Fibroblast of skin of right biceps (primary cell): ENCODE measurements around the gene DPP4.
"Not testable (repeated sequence)": the region's sequence is repeated elsewhere in the genome, so short reads cannot be mapped to it uniquely, and the experiment has no call there.

Experiments
- DNase-seq: peaks from one replicate; pipeline ENCODE4 v3.0.0-alpha.2; 2013

Gene DPP4

DNA sequence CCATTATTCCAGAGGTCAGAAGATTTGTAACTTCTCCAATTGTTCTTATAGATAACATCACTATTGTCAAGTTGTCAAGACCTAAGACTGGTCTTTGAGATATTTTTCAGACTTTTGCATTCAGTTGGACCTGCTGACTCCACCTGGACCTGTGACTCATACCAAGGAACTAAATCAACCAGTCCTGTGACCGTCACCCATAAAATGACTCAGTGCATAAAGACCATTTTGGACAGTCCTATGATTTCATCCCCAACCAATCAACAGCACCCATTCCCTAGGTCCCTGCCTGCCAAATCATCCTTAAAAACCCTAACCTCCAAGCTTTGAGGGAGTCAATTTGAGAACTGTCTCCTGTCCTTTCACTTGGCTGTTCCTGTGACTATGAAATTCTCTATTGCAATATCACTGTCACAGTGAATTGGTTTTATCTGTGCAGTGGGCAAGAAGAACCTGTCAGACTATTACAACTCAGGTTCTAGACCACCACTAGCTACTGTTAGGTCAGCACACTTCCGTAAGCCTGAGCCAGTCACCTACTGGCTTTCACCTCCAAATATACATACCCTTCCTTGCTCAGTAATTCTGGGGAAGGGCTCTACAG is 17.1 kb downstream of the DPP4 start:
- DNase-seq, result no peak

GRCh38 chr2:162053808-162054155 is 20.2 kb downstream of the DPP4 start:
- DNase-seq, result no peak

- no peak for DNase-seq
These were observed 20.8 kb downstream of the DPP4 start for GRCh38 chr2:162053066-162053807.

GRCh38 chr2:162050513-162050961 is 23.5 kb downstream of the DPP4 start:
- DNase-seq, result no peak

DNA sequence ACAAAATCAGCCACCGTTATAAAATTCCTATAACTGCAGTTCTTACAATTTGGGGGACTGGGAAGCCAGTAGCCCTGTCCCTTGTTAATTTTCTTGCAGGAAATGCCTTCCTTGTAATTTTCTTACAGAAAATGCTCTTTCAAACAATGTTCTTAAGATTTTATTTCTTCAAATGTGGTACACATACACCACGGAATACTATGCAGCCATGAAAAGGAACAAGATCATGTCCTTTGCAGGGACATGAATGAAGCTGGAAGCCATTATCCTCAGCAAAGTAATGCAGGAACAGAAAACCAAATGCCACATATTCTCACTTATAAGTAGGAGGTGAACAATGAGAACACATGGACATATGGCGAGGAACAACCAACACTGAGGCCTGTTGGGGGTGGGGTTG is 24.9 kb downstream of the DPP4 start:
- not testable (repeated sequence) for DNase-seq

- peak; percentile 43 for DNase-seq
These were observed 29.4 kb downstream of the DPP4 start for GRCh38 chr2:162044586-162044985.

GRCh38 chr2:162043132-162043531 is 30.9 kb downstream of the DPP4 start:
- DNase-seq, result no peak

- no peak for DNase-seq
These were observed 32.5 kb downstream of the DPP4 start for GRCh38 chr2:162041485-162041884.

GRCh38 chr2:162038725-162039124 is 35.3 kb downstream of the DPP4 start:
- DNase-seq, result no peak

GRCh38 chr2:162037886-162038285 is 36.1 kb downstream of the DPP4 start:
- DNase-seq, result no peak

DNA sequence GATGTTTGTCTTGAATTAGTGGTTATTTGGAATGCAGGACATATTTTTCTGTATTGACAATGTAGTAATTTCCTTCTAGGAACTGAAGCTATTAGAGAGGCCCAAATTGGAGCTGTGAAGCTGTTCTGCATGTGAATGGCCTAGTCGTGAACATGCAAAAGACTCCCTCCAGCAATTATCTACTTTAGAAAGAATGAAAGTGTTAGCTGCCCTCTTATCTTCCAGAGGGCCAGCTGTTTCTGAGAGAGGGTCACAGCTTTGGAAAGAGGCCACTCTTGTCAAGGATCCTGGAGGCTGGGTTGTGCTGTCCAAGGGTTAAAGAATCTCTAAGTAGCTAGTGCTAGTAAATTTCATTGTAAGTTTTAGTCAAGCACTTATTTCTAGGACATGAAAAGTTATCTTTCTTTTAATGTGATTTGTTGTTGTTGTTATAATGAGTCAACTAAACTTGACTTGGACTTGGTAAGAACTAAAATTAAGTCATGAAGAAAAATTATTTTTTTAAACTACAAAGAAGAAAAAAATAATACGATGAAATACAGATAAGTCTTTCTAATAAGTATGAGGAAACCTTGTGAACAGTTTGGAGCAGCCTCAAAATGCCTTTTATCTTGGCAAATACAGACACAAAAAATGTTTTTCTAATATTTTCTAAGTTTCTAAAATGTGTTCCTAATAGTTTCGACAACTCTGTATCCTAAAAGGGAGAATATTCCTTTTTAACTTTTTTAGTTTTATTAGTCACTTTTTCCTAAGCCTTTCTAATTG is 36.8 kb downstream of the DPP4 start:
- DNase-seq, result no peak

DNA sequence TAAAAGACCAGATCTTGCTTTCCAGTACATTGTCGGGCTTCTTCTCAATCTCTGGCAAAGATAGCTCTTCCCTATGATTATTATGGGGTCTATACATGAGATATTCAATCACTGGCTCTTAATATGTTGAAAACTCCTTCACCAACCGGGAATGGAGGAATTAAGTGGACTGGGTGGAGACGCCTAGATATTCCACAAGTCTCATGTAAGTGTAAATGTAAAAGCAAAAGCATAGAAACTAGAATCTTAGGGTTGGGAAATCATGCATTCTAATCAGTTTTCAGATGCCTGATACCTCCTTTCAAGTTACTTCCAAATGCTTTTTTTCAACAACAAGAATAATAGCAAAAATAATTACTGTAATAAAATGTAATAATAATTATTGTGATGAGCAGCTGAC is 38.0 kb downstream of the DPP4 start:
- no peak for DNase-seq

DNA sequence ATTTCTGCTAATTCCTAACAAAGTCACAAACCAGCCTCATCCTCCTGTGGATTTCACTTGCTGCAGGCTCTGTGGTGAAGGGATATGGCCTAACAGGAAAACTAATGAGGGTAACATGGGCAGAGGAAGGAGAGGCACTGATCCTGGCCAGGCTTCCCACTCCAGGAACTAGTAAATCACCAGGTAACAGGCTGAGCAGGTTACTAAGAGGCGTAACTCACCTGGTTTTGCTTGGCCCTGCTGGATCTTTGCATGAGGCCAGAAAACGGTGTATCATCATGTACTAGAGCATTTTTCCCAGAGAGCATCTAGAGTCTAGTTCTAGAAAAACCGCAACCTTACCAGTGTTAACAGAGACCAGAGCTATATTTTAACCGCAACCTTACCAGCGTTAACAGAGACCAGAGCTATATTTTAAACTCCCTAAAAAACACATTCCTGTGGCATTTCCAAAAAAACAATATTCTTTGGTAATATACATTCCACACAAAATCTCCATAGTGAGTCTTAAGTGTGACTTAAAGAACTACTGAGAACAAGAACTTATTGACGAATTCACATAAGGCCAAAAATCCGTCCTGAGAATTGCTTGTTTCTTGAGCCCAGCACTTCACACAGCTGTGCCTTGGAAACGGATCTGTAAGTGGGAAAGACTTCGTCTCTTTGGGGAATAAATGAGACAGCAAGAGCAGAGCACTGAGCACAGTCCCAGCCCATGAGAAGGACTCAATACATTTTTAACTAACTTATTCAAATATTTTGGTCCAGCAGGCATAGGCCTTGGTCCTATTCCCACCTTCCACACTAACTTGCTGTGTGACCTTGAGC is 43.4 kb downstream of the DPP4 start:
- peak; percentile 13 for DNase-seq

DNA sequence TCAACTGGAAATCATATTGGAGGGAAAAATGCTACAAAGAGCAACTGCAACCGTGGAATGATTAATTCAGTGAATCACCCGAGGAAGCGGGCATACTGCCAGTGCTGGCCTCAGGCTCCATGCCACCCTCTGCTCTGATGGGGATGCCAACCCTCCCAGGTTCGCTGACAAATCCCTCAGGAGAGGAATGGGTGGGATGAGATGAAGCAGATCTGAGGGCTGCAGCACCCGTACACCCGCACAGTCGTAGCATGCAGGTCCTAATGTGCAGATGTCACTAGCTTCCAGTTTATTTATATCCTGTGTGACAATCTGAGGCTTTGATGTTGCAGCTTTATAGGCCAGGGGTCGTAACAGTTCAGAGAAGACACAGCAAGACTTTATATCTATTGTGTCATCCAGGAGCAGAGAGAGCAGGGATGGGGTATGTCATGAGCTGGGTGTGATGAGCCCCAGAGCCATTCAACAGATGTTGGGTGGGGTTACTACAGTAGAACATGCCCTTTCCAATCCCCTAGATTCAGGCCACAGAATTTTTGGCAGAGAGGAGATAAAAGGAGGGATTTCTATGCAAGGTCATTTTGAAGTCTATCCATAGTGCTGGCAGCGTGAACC is 44.6 kb downstream of the DPP4 start:
- DNase-seq, result peak; percentile 41

DNA sequence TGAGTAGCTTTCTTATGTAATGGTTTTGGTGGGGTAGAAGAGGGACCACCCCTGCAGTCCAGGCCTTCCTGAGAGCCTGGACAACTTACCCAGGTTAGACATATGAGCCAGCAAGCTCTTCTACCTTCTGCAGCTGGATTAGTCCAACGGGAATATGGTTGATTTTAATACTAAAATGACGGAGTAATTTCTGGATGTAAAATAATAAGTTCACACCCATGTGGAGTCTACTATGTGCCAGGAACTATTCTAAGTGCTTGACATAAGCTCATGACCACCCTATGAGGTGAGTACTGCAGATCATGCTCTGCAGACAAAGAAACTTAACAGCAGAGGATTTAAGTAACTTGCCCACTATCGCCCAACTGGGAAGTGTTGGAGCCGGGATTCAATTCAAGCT is 45.5 kb downstream of the DPP4 start:
- DNase-seq, result no peak

GRCh38 chr2:162025121-162025911 is 48.7 kb downstream of the DPP4 start:
- DNase-seq, result peak; percentile 75

GRCh38 chr2:162022290-162022945 is 51.6 kb downstream of the DPP4 start:
- DNase-seq, result peak; percentile 44

DNA sequence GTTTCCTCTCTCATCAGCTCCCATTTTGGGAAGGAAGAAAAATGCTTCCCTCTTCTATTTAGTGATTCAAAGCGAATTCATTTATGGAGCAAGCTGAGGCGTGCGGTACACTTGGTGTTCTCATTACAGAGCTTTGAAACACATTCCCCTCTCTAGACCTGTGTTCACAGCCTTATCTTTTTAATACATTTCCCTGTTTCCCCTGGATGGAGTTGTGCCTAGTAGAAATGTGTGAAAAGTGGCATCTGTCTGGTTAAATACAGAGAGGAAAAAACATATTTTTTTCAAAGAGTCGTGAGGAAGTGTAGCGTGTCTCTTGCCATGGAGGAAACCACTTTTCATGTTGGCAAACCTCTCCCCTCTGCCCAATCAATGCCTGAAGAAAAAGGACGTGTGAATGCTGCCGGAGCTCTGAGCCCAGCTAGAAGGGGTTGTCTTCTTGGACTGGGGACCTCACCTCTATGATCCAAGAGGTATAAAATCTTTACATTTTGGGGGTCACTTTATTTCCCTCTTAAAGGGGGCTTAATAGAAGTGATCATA is 52.4 kb downstream of the DPP4 start:
- no peak for DNase-seq

- DNase-seq, result no peak
These were observed 55.5 kb downstream of the DPP4 start for GRCh38 chr2:162018530-162018929.

GRCh38 chr2:162017233-162017632 is 56.8 kb downstream of the DPP4 start:
- no peak for DNase-seq

- DNase-seq, result no peak
These were observed 57.9 kb downstream of the DPP4 start for GRCh38 chr2:162016080-162016479.
